Effector memory CD4-positive, alpha-beta T cell (primary cell): ENCODE measurements around the gene ADAMTSL1.

Experiments used
- DNase-seq, 3 donors: peaks; one replicate each; pipeline ENCODE4 v3.0.0-alpha.2; 2020
- H3K27ac ChIP-seq: 2 replicates; pipeline ENCODE4 v1.7.0; 2013; ENCODE audit warnings: mild to moderate bottlenecking, low read length, moderate library complexity; ENCODE audit not compliant: insufficient read depth, poor library complexity, severe bottlenecking
- H3K27me3 ChIP-seq: replicated peaks from 2 replicates; pipeline ENCODE4 v1.7.0; 2013; ENCODE audit warnings: mild to moderate bottlenecking, low read length; ENCODE audit not compliant: insufficient read depth, control insufficient read depth, poor library complexity, severe bottlenecking
- H3K36me3 ChIP-seq: 2 replicates; pipeline ENCODE4 v1.7.0; 2013; ENCODE audit warnings: mild to moderate bottlenecking, low read length, moderate library complexity; ENCODE audit not compliant: control insufficient read depth, insufficient read depth
- H3K4me1 ChIP-seq: 2 replicates; pipeline ENCODE4 v1.7.0; 2013; ENCODE audit warnings: low read length, mild to moderate bottlenecking; ENCODE audit not compliant: control insufficient read depth, insufficient read depth, poor library complexity, severe bottlenecking
- H3K4me3 ChIP-seq: 2 replicates; pipeline ENCODE4 v1.7.0; 2013; ENCODE audit warnings: low read length, low read depth, mild to moderate bottlenecking; ENCODE audit not compliant: insufficient read depth, poor library complexity, severe bottlenecking
- H3K9me3 ChIP-seq: 2 replicates; pipeline ENCODE4 v1.7.0; 2013; ENCODE audit warnings: mild to moderate bottlenecking, low read length, moderate library complexity; ENCODE audit not compliant: control insufficient read depth

Gene ADAMTSL1

DNA sequence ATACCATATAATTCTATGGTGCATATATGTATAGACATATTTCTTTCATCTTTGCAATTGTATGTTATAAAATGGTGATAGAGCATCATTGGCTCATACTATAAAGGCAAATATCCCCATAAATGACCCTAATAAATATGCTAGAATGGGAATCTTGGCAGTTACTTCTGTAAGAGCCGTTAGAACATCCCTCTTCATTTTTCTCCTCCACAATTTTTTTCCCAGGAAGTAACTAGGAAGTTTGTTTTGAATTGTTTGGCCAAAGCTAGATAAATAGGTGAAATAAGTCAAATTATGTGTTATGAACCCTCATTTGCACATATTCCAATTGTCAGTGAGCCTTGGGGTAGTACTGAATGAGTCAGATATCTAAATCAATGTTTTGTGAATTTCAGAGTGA, 209.9 kb downstream of the ADAMTSL1 start:
- Histone ChIP-seq H3K4me1 (no peaks in the 10 kb centered on the region), H3K36me3 (no peaks in the 10 kb centered on the region), H3K27ac (no peak overlapping the region), H3K9me3 (no peaks in the 10 kb centered on the region), H3K4me3 (no peak overlapping the region), H3K27me3 (no peaks in the 10 kb centered on the region)
- DNase-seq: no peak

DNA sequence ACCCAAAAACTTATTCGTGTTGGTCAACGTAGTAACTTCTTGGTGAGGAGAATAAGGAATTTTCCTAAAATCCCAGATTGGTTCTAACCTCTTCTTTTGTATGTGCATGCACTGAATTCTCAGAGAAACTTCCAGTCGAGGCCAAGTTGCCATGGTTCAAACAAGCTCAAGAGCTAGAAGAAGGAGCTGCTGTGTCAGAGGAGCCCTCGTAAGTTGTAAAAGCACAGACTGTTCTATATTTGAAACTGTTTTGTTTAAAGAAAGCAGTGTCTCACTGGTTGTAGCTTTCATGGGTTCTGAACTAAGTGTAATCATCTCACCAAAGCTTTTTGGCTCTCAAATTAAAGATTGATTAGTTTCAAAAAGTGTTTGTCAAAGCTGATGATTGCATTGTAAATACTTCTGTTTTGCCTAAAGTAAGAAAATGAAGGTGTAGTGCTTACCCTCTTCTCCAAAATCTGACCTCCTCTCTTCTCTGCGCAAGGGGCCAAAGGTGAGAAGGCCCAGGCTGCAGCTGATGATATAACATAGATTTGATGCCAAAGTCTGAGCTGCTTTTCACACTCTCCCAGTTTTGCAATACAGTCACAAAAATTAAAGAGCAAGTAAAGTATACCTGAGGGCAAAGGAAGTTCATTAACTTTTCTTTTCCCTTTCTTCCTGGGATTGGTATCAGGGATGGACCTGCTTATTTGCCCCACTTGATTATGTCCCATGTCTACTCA, 210.8 kb downstream of the ADAMTSL1 start:
- Histone ChIP-seq H3K4me3 (no peak overlapping the region), H3K9me3 (no peaks in the 10 kb centered on the region), H3K36me3 (no peaks in the 10 kb centered on the region), H3K27me3 (no peaks in the 10 kb centered on the region), H3K27ac (no peak overlapping the region), H3K4me1 (no peaks in the 10 kb centered on the region)
- DNase-seq: no peak

DNA sequence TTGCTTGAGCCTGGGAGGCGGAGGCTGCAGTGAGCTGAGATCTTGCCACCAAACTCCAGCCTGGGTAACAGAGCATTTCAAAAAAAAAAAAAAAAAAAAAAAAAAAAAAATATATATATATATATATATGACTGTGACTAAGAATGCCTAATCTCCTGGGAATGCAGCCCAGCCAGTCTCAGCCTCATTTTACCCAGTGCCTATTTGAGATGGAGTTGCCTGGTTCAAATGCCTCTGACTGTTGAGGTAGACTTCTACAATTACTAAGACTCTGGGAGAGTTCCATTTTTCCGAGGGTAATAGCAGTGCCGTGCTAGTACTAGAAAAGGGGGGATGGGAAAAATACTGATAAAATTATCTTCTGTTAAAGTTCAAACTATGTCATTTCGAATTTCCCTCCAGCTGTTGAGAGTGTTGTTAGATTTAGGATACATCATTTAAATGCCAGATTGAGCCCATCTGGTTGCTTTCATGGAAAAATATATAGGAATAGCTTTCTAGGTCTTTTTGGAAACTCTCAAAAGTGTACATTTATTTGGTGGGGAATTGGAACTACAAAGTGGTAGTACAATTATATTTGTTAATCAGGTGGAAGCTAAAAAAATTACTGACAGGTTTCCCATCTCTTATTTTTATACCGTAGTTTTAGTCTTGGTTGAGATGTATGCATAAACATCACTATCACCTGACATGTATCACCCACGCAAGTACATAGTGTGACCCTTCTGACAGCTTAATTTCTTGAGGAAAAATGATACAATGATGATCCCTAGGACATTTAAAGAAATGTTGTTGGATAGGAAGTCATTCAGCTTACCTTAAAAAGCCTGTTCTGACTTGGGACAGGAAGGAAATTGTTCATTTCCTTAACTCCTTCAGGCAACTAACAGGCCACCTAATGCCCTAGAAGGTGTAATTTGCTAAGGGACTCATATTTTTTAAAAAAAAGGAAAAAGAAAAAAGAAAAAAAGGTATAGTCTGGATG, 214.9 kb downstream of the ADAMTSL1 start:
- DNase-seq: no peak
- H3K36me3 ChIP-seq: no peaks in the 10 kb centered on the region
- H3K27ac ChIP-seq: no peak overlapping the region
- H3K4me3 ChIP-seq: no peak overlapping the region
- H3K4me1 ChIP-seq: no peaks in the 10 kb centered on the region
- H3K9me3 ChIP-seq: no peaks in the 10 kb centered on the region
- H3K27me3 ChIP-seq: no peaks in the 10 kb centered on the region

DNA sequence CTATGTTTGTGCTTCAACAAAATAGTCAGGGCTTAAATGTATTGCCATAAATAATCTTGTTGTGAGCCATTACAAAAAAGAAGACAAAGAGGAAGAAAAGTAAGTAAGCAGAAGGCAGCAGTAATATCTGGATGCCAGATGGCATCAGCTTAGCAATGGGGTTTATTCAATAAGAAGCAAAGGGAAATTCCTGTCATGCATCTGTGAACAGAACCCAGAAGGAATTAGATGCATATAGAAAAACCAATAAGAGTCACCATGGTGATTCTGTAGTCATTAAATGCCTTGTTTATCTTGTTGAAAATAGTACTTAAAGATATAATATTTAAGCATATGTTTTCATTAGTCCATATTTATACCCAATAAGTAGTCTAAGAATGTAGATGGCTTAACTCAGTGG, 216.0 kb downstream of the ADAMTSL1 start:
- H3K27ac ChIP-seq: no peak overlapping the region
- no peak for DNase-seq
- H3K27me3 ChIP-seq: no peaks in the 10 kb centered on the region
- no peaks in the 10 kb centered on the region for H3K36me3 ChIP-seq
- H3K9me3 ChIP-seq: no peaks in the 10 kb centered on the region
- no peak overlapping the region for H3K4me3 ChIP-seq
- H3K4me1 ChIP-seq: no peaks in the 10 kb centered on the region

DNA sequence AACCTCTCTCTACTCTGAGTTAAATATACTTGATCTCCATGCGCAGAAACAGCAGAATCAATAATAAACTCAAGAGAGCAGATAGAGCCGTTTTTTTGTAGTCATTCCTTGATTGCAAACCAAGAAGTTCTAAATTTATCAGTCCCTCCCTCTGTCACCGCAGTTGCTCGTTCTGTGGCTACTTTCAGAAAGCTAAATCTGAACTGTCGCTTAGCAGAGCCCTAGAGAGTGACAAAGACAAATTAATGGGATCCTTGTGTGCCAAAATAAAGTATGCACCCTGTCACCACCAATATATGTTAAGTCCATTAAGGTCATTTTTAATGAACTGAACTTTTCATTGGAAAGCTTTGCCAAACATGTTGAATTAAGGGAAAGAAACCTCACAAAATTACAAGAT, 218.3 kb downstream of the ADAMTSL1 start:
- Histone ChIP-seq H3K4me3 (no peak overlapping the region), H3K27me3 (no peaks in the 10 kb centered on the region), H3K27ac (no peak overlapping the region), H3K9me3 (no peaks in the 10 kb centered on the region), H3K36me3 (no peaks in the 10 kb centered on the region), H3K4me1 (no peaks in the 10 kb centered on the region)
- no peak for DNase-seq

DNA sequence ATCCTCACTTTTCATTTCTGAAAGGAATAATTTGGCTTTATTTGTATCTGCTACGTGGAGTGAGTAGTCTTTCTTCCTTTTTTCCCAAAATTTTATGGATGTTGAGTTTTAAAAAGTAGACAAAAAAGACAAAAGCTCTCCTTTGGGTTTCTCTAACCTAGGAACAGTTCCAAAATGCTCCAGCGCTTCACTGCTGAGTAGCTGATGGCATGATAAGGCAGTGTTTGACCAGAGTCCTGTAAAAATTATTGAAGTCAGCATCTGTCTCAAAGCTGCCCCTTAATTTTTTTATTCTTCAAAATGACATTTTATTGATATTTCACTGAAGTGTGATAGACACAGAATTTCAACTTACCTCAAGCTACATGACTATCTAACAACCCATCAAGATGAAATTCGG, 219.0 kb downstream of the ADAMTSL1 start:
- no peak for DNase-seq
- H3K27me3 ChIP-seq: no peaks in the 10 kb centered on the region
- H3K4me3 ChIP-seq: no peak overlapping the region
- H3K36me3 ChIP-seq: no peaks in the 10 kb centered on the region
- H3K4me1 ChIP-seq: no peaks in the 10 kb centered on the region
- no peaks in the 10 kb centered on the region for H3K9me3 ChIP-seq
- H3K27ac ChIP-seq: no peak overlapping the region

DNA sequence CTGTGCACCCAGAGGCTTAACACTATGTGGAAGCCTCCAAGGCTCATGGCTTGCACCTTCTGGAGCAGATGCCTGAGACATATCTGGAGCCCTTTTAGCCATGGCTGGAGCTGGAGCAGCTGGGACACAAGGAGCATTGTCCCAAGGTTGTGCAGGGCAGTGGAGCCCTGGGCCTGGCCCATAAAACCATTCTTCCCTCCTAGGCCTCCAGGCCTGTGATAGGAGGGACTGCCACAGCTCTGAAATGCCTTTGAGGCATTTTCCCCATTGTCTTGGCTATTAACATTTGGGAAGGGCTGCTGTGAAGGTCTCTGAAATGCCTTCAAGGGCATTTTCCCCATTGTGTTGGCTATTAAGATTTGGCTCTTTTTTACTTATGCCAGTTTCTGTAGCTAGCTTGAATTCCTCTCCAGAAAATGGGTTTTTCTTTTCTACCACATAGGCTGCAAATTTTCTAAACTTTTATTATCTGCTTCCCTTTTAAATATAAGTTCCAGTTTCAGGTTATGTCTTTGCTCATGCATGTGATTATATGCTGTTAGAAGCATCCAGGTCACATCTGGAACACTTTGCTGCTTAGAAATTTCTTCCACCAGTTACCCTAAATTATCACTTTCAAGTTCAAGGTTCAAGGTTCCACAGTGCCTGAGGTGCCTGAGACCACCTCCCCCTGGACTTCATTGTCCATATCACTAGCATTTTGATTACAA, 221.2 kb downstream of the ADAMTSL1 start:
- DNase-seq: no peak
- no peak overlapping the region for H3K27ac ChIP-seq
- H3K27me3 ChIP-seq: no peaks in the 10 kb centered on the region
- H3K4me3 ChIP-seq: no peak overlapping the region
- H3K4me1 ChIP-seq: no peaks in the 10 kb centered on the region
- no peaks in the 10 kb centered on the region for H3K36me3 ChIP-seq
- no peaks in the 10 kb centered on the region for H3K9me3 ChIP-seq

DNA sequence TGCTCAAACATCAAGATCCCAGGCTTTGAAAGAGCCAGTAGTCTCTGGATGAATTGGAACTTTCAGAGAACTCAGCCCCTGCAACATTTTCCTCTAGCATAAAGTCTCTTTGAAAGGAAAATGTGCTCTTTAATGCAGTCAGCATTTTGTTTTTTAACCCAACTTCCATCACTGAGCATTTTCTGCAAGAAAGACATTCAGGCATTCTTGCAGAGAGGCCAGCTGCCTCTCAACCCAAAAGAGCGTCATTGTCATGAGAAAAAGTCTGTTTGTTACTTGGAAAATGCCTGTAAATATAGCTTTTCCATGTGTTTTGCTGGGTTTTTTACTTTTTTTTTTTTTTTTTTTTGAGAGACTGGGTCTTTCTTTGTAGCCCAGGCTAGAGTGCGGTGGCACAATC, 225.0 kb downstream of the ADAMTSL1 start:
- Histone ChIP-seq H3K36me3 (no peaks in the 10 kb centered on the region), H3K27ac (no peak overlapping the region), H3K4me1 (no peaks in the 10 kb centered on the region), H3K4me3 (no peak overlapping the region), H3K27me3 (no peaks in the 10 kb centered on the region), H3K9me3 (no peaks in the 10 kb centered on the region)
- DNase-seq: no peak

DNA sequence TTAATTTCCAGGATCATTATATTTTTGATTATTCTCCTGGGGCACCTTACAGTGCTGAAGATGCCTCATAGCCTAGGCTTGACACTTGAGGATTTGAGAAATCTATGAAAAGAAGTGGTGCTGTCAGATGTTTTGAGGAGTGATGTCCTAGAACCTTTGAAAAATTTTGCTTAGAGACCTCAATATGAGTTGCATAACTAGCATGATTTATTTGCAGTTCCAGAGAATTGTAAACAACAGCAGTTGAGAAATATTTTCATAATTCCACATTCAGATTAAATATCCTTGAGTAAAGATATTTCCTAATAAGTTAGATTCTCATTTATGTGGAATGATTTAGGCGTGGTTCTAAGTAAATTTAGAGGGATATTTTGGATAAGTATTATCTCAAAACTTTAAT, 225.8 kb downstream of the ADAMTSL1 start:
- Histone ChIP-seq H3K4me3 (no peak overlapping the region), H3K27ac (no peak overlapping the region), H3K36me3 (no peaks in the 10 kb centered on the region)

More for the DNA sequence above, 225.8 kb downstream of the ADAMTSL1 start:
- no peaks in the 10 kb centered on the region for H3K9me3 ChIP-seq
- DNase-seq: no peak
- H3K27me3 ChIP-seq: no peaks in the 10 kb centered on the region
- no peaks in the 10 kb centered on the region for H3K4me1 ChIP-seq
